Skin of body (tissue), 2 donors: ENCODE results near the gene SAMD8. TPM values are rescaled to one million over a fixed set of nuclear protein-coding genes. Genes with fewer than 3 reads are reported as not detected.
"Not testable (repeated sequence)": the region's sequence is repeated elsewhere in the genome, so short reads cannot be mapped to it uniquely, and the experiment has no call there.

Source experiments
- DNase-seq: peaks from one replicate; lab custom pipeline; 2025; lab: John Stamatoyannopoulos, UW
- total RNA-seq: library from RNA; depleted of rRNA; stranded (reverse); fragments of >200 nt; gene quantifications from one replicate; pipeline ENCODE4 v1.2.3, GENCODE V29; 2014

Gene SAMD8
- total RNA-seq, 1 donor from 2014 or later: 28.4 TPM

DNA sequence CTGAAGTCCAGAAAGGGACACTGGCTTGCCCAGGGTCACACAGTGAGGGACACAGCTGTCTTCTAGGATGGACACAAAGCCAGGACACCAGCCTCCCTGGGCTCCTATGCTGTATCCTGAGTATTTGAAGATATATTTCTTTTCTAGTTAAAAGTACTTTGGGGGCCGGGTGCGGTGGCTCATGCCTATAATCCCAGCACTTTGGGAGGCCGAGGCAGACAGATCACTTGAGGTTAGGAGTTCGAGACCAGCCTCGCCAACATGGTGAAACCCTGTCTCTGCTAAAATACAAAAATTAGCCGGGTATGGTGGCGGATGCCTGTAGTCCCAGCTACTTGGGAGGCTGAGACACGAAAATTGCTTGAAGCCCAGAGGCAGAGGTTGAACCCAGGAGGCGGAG is 4.6 kb upstream of the SAMD8 start:
- not testable (repeated sequence) for DNase-seq

GRCh38 chr10:75107756-75108683 is 3.4 kb upstream of the SAMD8 start:
- DNase-seq: no peak

- DNase-seq: no peak
Observed at GRCh38 chr10:75108684-75109458, 2.6 kb upstream of the SAMD8 start.

DNA sequence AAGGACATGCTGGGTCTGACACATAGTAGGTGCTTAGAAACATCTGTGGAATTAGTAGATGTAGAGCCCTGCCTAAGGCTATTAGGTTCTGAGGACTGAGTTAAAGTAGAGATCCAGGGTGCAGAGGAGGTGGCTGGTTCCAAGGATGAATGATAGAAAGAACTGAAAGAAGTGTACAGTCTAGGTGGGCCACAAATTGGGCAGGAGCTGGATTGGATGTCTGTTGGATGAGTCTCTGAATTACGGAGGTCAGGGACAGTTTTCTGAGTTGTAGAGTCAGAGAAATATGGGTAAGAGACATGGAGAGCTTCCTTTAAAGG is 2.0 kb upstream of the SAMD8 start:
- no peak for DNase-seq

GRCh38 chr10:75110006-75110632 is 1.3 kb upstream of the SAMD8 start:
- DNase-seq: no peak

- peak; percentile 49 for DNase-seq
Observed at GRCh38 chr10:75111907-75112679, 637 bp downstream of the SAMD8 start.

DNA sequence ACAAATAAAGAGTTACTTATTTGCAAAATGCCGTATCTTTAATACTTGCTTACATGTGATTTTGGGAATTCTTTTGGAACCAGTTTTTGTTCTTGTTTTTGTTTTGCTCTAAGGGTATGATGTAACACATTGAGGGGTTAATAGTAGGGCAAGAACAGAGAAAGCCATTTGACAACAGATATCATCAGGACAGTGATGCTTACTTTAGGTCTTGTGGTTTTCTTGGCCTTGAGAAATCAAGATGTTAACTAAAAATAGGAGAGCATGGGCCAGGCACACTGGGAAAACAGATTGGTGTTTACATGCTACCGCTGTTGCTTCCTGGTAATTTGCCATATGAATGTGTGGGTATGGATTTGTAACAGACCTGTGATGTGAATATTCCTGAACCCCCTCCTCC is 3.7 kb downstream of the SAMD8 start:
- DNase-seq: no peak

- DNase-seq: not testable (repeated sequence)
Observed at GRCh38 chr10:75116941-75117775, 5.7 kb downstream of the SAMD8 start.

DNA sequence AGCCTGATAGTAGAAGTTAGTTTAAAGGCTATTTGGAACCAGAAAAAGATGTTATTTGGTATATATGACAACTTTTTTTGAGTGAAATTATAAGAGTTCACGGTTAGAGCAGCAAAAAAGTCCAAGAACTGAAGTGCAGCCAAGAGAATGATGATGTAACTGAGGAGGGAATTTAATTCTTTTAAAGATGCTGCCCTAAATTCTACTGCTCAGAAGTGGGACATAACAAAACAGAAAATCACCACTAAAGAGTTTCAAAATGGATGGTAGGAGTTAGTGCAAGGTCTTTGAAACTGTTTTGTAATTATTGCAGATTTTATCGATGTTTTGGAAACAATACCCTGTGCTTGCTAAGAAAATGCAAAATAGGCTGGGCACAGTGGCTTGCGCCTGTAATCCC is 6.5 kb downstream of the SAMD8 start:
- no peak for DNase-seq

- DNase-seq: not testable (repeated sequence)
Observed at GRCh38 chr10:75119444-75120066, 8.1 kb downstream of the SAMD8 start.

- no peak for DNase-seq
Observed at GRCh38 chr10:75121322-75121721, 9.9 kb downstream of the SAMD8 start.

DNA sequence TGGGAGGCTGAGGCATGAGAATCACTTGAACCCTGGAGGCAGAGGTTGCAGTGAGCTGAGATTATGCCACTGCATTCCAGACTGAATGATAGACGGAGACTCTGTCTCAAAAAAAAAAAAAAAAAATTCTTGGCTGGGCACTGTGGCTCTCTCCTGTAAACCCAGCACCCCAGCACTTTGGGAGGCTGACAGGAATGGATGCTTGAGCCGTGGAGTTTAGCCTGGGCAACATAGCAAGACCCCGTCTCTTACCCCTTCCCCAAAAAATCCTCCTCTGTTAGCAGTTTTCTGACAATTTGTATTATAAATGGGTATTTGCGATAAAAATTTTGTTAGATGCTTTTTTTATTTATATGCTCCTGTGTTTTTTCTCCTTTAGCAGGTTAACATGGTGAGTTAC is 11.0 kb downstream of the SAMD8 start:
- no peak for DNase-seq

DNA sequence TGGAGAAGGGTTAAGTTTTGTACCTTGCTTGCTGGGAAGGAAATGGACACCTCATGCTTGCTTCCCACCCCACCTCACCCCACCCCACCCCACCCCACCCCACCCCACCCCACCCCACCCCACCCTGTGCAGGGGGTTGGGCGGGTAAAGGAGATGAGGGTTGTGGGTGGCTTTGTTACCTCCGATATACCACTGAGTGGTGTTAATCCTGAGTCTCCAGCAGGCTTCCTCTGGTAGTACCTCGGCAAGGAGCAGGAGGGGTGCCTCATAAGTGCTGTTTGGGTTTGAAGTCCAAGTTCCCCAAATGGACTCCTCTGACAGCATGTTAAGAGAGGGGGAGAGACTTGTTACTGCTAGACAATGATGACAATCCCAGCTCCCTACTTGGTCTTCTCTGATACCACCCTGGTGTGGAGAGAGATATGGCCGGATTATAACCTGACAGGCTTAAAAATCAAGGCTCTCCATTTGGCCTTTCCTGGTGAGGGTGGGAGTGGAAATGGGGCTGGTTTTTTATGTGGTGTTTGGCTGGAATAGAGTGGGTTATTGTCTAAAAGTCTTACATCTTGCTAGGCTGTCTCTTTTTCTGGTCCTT is 11.7 kb downstream of the SAMD8 start:
- DNase-seq: no peak

GRCh38 chr10:75126277-75126676 is 14.8 kb downstream of the SAMD8 start:
- no peak for DNase-seq

DNA sequence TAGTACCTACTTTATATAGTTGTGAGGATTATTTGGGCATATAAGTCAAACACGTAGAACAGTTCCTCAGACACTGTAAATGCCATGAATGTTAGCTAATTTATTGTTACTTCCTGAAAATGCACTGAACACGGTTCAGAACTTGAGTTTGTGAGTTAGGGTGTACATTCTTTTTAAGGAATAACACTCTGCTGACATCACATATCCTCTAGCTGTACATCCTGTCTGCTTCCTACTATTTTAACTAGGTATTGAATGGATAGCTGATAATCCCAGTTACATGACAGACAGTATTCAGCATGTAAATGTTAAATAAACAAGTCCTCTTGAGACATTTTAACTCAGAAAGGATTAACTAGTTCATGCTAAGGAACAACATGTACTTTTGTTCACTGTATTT is 16.0 kb downstream of the SAMD8 start:
- DNase-seq: no peak

DNA sequence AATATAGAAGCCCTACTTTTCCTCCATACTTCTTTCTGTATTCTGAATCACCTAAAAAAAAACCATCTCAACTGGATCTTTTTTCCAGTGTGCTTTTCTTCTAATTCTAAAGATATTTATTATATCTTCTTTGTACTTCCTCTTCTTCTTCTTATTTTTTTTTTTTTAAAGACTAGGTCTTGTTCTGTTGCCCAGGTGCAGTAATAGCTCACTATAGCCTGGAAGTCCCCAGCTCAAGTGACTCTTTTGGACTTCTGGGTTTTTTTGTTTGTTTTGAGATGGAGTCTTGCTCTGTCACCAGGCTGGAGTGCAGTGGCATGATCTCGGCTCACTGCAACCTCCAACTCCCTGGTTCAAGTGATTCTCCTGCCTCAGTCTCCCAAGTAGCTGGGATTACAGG is 17.5 kb downstream of the SAMD8 start:
- not testable (repeated sequence) for DNase-seq

GRCh38 chr10:75129537-75129936 is 18.1 kb downstream of the SAMD8 start:
- no peak for DNase-seq

GRCh38 chr10:75133701-75134100 is 22.2 kb downstream of the SAMD8 start:
- not testable (repeated sequence) for DNase-seq

GRCh38 chr10:75136346-75136745 is 24.9 kb downstream of the SAMD8 start:
- DNase-seq: no peak
